CD4-positive, alpha-beta T cell treated with Interleukin-10 for 1 hour (primary cell): Measurements from ENCODE around the gene SH3PXD2A.
A peak's percentile ranks its signal among the peaks of the same experiment; 100 is the strongest.
"Not testable (repeated sequence)": the region's sequence is repeated elsewhere in the genome, so short reads cannot be mapped to it uniquely, and the experiment has no call there.

Source experiments
- DNase-seq: peaks from one replicate; pipeline ENCODE4 v3.0.0-alpha.2; 2020

Gene SH3PXD2A

DNA sequence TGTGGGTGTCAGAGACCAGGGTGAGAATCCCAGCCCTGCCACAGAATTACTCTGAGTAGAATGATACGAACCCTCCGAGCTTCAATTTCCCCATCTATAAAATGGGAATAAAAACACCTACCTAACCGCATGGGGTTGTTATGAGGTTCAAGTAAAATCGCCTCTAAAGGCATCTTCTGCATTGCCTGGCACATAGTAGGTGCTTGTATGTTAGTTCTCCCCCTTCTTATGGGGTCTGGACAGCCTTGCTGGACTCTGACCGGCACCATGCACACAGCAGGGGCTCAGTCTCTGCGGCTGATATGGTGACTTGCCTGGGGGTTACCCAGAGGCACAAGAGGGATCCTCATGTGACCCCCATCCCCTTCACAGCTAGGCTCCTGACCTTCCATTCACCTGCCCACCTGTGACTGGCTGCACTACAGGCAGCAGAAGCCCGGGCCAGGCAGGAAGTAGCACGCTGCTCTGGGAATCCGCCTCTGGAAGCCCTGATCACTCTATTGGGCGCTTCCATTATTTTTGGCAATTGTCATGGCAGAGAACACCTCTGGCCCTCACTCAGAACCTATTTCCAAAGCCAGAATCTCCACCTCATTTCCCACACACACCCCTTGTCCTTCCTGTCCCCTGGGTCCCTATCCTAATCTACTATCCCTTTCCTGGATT is 6.0 kb downstream of the SH3PXD2A start:
- no peak for DNase-seq

DNA sequence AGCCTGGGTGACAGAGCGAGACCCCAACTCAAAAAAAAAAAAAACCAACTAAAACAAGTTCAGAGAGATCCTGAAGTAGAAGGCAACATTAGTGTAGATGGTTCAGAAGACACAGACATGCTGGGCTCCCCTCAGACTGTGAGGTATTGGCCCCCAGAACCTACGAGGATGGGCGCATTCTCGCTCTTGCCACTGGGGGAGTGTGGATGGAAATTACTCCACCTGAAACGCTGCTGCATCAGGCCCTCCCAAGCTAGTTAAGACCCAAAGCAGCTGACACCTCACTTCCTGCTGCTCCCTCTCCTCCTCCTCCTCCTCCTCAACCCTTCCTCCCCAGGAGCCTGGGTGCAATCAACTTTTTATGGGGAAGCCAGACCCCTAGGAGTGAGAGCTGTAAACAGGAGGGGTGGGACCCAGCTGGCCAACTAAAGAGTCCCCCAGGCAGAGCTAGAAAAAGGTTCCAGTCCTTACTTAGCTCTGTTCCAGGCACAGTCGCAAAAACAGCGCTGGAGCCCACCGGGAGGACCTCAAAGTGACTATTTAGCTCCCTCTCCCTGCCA is 7.4 kb downstream of the SH3PXD2A start:
- DNase-seq: no peak

DNA sequence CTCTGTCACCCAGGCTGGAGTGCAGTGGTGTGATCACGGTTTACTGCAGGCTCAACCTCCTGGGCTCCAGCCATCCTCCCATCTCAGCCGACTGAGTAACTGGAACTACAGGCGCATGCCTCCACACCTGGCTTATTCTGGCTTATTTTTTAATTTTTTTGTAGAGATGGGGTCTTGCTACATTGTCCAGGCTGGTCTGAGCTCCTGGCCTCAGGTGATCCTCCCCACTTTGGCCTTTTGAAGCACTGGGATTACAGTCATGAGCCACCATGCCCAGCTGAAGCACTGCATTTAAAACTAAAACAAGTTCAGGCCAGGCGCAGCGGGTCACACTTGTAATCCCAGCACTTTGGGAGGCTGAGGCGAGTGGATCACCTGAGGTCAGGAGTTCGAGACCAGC is 8.0 kb downstream of the SH3PXD2A start:
- DNase-seq: no peak

DNA sequence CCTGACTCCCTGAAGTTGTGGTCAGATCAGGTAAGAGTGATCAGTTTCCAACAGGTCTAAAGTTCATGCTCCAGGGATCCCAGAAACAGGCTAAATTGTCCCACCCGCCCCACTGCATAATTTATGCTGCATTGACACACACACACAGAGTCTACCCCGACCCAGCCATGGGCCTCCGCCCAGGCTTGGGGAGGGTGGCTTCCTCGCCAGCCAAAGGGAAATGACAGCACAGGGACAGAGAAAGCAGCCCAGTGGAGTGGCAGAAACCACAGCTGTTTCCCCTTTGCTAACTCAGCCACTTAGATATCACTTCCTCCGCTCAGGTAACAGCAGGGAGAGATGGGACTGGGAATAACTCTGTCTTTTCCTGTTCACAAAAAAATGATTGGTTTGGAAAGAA is 9.4 kb downstream of the SH3PXD2A start:
- peak; percentile 51 for DNase-seq

DNA sequence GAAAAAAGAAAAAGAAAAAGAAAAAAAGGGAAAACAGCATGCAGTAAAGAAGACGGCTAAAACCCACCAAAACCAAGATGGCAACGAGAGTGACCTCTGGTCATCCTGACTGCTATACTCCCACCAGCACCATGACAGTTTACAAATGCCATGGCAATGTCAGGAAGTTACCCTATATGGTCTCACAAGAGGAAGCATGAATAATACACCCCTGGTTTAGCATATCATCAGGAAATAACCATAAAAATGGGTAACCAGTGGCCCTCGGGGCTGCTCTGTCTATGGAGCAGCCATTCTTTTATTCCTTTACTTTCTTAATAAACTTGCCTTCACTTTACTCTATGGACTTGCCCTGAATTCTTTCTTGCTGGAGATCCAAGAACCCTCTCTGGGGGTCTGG is 10.0 kb downstream of the SH3PXD2A start:
- DNase-seq: not testable (repeated sequence)

DNA sequence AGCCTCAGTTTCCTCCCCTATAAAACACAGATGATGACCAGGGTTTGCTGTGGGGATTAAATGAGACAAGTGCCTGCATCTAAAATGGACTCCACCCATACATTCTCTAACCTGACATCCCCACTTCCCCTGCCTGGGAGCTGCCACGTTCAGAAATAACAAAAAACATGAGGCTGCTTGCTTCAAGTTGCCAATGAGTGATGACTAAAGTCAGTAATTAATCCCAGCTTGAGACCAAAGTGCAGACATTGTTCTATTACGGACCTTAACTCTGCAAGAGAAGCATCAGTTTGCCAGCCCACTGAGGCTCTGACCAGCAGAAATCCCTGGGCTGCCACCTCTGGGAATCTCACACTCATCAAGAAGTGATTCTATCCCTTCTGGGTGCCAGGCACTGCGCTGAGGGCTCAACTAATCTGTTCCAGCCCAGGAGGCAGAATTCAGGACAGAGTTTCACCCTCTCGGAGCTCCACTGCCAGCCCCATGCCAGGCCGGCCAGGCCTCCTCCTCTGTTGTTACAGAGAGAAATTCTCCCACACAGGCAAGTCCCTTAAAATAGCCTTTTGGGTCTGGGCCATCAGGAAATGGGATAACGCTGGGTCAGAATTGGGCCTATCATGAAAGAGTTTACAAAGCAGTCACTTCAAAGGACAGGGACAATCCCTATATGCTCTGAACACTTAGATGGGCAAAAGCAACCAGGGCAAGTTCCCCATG is 11.4 kb downstream of the SH3PXD2A start:
- no peak for DNase-seq

DNA sequence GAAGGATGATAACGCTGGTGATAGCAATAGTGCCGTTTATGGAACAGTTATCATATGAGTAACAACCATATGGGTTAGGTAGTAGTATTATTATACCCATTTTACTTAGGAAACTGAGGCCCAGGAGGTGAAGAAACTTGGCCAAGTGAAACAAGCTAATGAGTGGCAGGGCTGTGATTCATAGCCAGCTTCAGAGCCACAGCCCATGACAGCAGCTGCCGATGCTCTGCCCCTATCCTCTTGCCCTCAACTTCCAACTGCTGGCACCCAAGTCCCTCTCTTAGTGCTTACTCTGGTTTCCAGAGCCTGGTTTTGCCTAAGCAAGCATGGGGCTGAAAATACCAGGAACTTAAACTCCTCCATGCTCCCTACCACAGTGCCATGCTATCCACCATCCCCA is 12.3 kb downstream of the SH3PXD2A start:
- DNase-seq: no peak

DNA sequence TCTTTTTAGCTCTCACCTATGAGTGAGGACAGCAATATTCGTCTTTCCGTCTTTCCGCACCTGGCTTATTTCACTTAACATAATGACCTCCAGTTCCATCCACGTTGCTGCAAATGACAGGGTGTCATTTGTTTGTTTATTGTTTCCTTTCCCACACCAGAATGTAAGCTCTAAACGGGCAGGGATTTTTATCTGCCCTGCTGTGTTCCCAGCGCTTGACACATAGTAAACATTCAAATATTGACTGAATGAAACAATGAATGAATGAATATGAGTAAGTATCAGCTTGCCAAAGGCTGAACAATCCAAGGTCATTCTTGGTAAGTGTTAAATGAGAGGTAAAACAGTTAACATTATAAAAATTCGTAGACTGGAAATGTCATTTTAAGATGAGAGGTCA is 12.8 kb downstream of the SH3PXD2A start:
- no peak for DNase-seq

DNA sequence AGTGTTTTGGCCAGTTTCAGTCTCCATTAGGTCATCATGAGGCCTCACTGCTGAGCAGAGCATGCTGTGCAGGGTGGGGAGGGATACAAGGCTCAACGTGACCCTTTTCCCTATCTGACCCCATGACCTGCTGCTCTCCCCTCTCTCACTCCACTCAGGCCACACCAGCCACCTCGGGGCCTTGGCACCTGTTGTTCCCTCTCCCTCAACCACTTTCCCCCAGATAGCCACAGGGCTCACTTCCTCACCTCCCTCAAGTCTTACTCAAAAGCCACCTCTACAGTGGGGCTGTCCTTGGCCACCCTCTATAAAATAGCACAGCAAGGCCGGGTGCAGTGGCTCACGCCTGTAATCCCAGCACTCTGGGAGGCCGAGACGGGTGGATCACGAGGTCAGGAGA is 13.9 kb downstream of the SH3PXD2A start:
- no peak for DNase-seq

DNA sequence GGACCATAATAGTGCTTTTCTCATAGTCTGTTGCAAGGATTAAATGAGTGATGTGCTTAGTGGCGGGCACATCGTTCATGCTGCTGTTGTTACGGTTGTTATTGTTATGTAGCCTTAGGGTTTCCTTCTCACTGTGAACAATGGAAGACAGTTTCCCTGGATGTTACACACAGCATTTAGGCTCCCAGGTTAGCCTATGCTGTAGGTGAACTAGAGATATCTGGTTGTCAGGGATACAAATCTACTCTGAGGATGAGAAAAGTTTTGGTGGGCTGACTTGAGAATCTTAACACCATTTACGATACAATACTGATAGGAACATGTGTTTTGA is 14.7 kb downstream of the SH3PXD2A start:
- DNase-seq: no peak

DNA sequence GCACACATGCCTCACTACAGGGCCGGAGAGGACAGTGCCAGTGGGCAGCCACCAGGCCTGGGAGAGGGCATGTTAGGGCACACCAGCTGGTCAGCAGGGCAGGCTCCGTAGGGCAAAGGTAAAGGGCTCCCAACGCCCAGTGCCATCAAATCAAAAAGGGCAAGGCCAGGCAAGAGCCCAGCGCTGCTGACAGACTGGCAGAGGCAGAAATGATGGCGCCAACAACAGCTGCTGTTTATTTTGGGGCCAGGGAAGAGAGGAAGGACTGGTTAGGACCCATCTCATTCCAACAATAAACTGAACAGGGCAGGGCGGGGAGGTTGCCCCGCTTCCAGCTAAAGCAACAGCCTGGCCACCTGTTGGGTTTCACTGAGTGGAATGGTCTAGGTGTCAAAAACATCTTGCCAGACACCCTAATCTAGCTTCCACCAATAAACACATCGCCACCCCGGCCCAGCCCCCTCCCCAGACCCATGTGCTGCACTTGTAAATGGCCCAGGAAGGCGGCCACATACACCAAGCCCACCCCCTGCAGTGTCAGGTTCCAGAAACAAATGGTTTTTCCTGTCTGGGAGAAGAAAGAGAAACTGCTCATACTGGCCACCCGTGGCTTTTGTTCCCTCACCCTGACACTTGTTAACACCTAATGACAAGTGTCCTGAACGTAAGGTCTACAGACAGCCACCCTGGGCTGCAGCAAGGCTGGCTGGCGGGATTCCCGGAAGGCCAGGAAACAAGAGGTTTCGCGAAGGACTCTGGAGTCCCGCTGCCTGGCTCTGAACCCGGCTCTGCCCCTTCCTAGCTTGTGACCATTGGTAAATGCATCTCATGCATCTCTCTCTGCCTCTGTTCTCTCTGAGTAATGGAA is 15.3 kb downstream of the SH3PXD2A start:
- DNase-seq: no peak

DNA sequence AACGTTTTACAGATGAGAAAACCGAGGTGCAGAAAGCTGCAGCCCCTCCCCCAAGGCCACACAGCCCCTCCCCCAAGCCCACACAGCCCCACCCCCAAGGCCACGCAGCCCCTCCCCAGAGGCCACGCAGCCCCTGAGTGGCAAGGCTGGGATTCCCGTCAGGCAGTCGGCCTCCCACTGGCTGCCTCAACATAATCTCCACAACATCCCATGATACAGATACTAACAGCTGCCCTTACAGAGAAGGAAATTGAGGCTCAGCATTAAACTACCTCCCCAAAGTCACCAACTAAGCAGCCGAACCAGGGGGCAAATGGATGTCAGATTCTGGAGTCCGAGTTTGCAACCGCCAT is 15.9 kb downstream of the SH3PXD2A start:
- no peak for DNase-seq

DNA sequence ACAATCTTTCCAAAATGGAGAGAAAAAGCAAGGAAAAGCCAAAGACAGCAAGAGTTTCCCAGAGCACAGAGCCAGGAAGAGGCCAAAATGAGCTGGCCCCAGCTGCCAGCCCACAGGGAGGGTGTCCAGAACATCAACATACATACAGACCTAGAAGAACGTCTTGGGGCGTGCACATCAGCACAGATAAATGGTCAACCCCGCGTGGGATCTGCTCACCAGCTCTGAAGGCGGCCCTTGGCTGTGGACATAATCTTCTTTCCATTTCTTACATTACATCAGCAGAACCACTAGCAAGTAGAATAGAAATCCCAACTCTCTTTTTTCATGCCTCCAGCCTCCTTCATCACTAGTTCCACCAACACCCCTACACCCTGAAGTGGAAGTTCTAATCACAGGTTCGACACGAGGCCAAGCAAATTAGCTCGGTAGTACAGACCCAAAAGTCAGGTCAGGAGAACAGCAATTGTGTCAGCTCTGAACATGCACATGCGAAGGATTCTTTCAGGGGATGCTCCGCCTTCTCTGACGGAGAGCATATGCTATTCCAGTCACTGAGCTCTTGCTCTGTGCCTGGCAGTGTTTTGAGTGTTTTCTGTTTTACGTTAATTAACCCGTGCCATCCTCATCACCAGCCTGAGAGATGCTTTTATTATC is 16.4 kb downstream of the SH3PXD2A start:
- no peak for DNase-seq

DNA sequence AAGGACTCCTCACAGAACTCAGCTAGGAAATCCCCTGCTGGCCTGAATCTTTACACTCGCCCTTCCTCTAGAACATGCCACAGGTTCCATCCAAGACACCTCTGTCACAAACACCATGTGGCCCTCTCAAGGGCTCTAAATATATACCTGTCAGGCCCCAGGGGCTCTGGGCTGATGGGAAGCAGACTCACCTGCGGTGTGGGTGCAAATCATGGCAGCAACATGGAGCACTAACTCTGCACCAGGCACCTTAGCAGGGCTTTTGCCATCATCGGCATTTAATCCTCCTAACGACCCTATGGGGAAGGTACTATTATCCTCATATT is 17.3 kb downstream of the SH3PXD2A start:
- DNase-seq: no peak

DNA sequence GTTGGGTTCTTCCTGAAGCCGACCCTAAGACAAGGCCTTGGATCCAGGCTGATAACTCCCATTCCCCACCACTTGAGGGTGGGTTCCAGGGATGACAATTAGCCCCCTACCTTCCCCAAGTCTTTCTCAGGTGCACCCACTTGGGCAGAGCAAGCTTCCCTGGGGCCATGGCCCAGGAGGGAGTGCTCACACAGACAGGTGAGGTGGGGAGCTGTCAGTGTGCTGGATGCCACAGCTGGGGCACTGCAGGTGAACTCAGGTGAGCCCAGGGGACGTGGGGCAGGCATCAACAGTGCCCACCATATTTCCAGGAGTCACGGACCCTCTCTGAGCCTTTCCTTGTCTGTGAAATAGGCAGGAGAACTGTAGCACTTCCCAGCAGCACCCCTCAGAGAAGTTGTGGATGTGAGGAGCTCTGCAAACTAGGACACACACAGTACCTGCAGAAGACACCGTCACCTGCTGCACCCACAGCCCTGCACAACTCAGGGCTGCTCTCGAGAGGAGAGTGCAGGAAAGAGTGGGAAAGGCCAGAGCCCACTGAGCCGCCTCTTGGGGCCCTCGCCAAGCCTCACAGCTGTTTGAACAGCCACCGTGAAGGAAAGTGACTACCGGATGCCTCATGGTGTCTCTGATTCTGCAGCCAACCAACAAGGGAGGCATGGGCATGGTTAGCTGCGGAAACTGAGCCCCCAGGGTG is 17.9 kb downstream of the SH3PXD2A start:
- no peak for DNase-seq

DNA sequence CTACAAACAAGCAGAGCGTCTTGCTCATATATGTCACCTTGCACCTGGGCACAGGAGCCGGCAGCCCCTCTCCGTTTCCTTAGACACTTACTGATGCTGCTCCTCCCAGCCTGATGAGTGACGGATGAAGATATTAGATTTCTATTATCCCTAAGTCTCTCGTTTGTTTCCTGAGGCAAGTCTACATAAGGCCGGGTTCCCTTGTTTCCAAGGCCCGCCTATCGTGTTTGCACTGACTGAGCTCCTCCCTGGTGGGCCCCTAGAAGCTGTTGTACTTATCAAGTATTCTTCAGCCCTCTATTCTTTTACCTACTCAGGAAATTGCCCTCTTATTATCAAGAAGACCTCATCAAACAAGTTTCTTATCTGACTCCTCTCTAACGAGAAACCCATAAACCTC is 18.5 kb downstream of the SH3PXD2A start:
- no peak for DNase-seq

DNA sequence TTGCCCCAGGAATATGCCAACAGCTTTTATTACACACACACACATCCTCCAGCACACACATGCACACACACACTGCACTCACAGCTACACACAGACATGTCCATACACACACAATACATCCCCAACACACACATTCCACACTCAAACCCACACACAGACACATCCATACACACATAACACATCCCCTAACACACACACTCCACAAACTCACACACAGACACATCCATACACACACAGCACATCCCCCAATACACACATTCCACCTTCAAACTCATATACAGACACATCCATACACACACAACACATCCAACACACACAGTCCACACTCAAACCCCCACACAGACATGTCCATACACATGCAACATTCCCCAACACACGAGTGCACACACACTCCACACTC is 19.1 kb downstream of the SH3PXD2A start:
- no peak for DNase-seq

DNA sequence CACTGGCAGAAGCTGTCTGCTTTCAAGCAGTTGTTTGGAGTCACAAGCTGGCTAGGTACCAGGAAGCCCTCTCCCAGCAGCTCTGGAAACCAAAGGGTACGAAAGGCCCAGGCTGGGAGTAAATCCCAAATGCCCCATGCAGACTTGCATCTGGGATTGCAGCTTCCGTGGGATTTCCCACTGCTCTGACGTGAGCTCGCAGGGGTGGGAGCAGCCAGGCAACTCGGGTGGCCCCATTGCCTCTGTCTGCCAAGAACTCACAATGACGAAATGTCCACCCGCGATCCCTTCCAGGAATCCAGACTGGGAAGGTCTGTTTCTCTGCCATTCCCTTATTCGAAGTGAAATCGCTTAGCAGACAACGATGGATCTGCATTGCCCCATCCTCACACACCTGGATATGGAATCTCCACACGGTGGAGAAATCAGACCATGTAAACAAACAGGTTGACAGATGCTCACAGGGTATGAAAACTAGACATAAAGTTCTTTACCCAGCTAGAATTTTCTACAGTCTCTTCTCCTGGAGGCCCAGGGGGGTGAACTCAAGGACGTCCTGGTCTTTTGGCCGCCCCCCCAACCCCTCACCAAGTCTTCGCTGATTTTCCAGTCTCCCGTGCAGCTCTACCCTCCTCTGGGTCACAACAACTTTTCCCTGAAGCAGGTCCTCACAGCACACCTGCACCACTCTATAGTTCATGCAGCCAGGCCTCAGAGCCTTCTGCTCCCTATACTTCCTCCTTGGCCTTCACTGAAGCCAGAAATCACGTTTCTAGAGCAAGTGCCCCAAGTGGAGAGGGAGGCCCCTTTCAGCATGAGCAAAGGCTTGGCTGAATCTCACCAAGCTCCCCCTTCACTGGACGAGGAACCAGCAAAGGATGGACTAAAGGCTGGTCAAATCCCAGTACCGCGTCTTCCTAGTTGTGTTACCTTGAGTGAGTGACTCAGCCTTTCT is 20.0 kb downstream of the SH3PXD2A start:
- DNase-seq: no peak

DNA sequence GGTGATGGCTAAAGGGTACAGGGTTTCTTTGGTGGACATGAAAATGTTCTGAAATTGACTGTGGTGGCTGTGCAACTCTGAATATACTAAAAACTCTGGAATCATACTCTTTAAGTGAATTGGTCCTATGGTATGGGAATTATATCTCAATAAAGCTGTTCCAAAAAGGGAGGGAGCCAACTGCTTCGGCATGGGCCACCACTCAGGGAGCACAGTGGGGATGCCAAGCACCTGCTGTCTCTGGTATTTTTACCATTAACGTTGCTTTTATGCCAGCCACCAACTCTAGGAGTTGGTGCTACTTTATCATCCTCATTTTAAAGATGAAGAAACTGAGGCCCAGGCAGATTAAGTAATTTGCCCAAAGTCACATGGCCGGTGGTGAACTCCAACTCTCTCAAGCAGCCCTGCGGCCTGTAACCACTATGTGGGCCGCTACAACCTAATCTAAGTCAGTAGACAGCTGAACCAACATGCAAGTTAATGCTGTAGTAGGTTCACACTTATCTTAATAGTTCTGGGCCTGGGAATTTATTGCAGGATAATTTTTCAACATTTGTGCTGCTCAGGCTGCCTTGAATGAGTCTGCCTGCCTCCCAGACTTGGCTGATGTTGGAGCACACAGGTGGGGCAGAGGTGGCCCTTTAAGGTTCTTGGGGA is 20.8 kb downstream of the SH3PXD2A start:
- DNase-seq: no peak

DNA sequence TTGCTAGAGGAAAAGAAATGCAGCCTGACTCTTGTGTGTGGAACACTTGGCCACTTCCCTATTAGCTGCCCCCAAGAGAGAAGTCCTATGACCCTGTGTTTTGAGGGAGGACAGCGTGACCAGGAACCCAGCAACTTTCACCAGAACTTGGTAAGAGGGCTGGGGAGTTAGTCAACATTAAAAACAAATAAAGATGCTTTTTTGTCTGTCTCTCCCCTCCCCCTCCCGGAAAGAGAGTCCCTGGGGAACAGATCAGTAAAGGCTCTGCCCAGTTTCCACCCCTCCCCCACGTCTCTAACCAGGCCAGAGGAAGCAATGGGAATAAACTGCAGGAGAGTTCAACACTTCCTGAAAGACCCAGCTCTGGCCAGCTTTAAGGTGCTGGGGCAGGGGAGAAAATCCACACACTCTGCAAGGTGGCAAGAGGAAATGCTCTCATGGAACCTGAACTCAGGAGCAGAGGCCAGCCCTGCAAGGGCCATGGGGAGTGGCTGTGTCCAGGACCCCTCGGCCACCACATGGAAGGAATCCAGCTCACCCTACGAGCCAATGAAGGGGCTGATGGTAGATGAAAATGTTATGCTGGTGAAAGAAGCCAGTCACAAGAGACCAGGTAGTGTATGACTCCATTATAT is 21.5 kb downstream of the SH3PXD2A start:
- DNase-seq: no peak

DNA sequence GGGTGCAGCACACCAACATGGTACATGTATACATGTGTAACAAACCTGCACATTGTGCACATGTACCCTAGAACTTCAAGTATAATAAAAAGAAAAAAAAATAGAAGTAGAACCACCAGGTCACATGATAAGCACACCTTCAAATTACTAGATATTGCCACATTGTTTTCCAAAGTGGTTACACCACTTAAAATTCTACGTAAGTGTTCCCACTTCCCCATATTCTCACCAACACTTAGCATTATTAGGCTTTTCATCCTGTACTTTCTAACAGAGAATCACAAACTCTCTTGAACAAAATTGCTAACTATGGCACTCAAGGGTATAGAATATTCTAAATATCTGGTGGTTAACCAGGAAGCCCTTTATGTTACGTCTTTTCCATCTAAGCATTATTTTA is 22.6 kb downstream of the SH3PXD2A start:
- DNase-seq: no peak
